HFFc6 (cell line): ENCODE measurements around the gene RCOR2. TPM values are rescaled to one million over a fixed set of nuclear protein-coding genes. Genes with fewer than 3 reads are reported as not detected.

Experiments
- DNase-seq: peaks from one replicate; pipeline ENCODE4 v3.0.0-alpha.2; 2018
- H3K27ac Mint-ChIP-seq: 2 replicates; pipeline ENCODE4 v1.8.0; 2020; ENCODE audit warnings: mild to moderate bottlenecking, mixed read lengths
- H3K27me3 Mint-ChIP-seq: 2 replicates; pipeline ENCODE4 v1.8.0; 2021; ENCODE audit warnings: mild to moderate bottlenecking, moderate library complexity, mixed read lengths; ENCODE audit not compliant: insufficient read depth
- H3K36me3 Mint-ChIP-seq: 2 replicates; pipeline ENCODE4 v1.8.0; 2021; ENCODE audit warnings: low read depth, mixed read lengths
- H3K4me1 Mint-ChIP-seq: 2 replicates; pipeline ENCODE4 v1.8.0; 2020; ENCODE audit warnings: low read depth, mixed read lengths
- H3K4me3 Mint-ChIP-seq: 2 replicates; pipeline ENCODE4 v1.8.0; 2020; ENCODE audit warnings: mild to moderate bottlenecking, moderate library complexity, mixed read lengths
- H3K9me3 Mint-ChIP-seq: 2 replicates; pipeline ENCODE4 v1.8.0; 2020; ENCODE audit warnings: mild to moderate bottlenecking, mixed read lengths
- CTCF ChIP-seq: fragments of 200-600 bp; sonication (generic); IDR thresholded peaks from 2 replicates; pipeline ENCODE4 v1.5.0; 2021; ENCODE audit warnings: antibody characterized with exemption, mild to moderate bottlenecking
- total RNA-seq, 6 experiments: library from RNA; stranded (reverse); fragmentation: NEBNext Ultra II Directional; extraction: Animal tissue kit (Norgen Biotek cat#: 25700); gene quantifications; 2 replicates in 1 of 6; 3 replicates in 5 of 6; pipeline ENCODE4 v1.2.3, GENCODE V29; 2021

The RCOR2 gene
- total RNA-seq, 6 experiments from 2014 or later = 0.34 to 0.72 (median 0.41) TPM

GRCh38 chr11:63941901-63942300 lies 24.9 kb upstream of the RCOR2 start:
- Mint-ChIP-seq H3K4me3 (no peak overlapping the region), H3K36me3 (peaks cover 9% of the 10 kb centered on the region; the same call in 1 of the 2 replicates), H3K27me3 (peaks cover 2% of the 10 kb centered on the region), H3K4me1 (peaks cover 54% of the 10 kb centered on the region), H3K9me3 (no peaks in the 10 kb centered on the region), H3K27ac (no peak overlapping the region)
- no peak for TF ChIP-seq CTCF
- DNase-seq = no peak

GRCh38 chr11:63940786-63941185 lies 23.8 kb upstream of the RCOR2 start:
- Mint-ChIP-seq H3K36me3 (peaks cover 9% of the 10 kb centered on the region; the same call in 1 of the 2 replicates), H3K4me1 (peaks cover 53% of the 10 kb centered on the region), H3K27me3 (peaks cover 2% of the 10 kb centered on the region), H3K9me3 (no peaks in the 10 kb centered on the region), H3K27ac (no peak overlapping the region), H3K4me3 (peak overlapping the region; percentile 49)
- TF ChIP-seq CTCF = no peak
- no peak for DNase-seq

DNA sequence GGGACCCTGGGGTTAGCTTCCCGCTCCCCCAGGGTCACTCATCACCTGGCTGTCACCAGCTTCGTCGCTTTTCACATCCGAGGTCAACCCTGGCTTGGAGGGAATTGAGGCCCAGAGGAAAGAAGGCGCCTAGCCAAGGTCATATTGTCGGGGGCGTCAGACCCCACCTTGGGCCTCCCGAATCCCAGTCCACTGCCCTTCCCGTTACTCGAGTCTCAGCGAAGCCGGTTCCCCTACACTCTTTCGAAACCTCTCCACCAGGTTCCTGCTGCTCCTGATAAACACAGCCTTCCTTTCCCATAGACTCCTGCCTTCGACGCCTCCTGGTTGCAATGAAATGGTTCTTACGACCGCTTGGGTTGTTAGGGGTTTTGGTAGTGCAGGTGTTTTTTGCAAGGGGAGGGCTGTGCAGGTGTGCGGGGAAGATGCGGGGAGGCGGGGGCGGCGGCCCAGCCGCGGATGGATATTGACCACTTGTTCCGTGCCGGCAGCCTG lies 22.5 kb upstream of the RCOR2 start:
- peaks cover 9% of the 10 kb centered on the region; the same call in 1 of the 2 replicates for H3K36me3 Mint-ChIP-seq
- DNase-seq = no peak
- H3K4me1 Mint-ChIP-seq = peaks cover 40% of the 10 kb centered on the region
- H3K27me3 Mint-ChIP-seq = peaks cover under 1% of the 10 kb centered on the region
- no peaks in the 10 kb centered on the region for H3K9me3 Mint-ChIP-seq
- H3K27ac Mint-ChIP-seq = peak overlapping the region; percentile 74
- peak overlapping the region; percentile 90 for H3K4me3 Mint-ChIP-seq
- TF ChIP-seq CTCF = no peak

GRCh38 chr11:63938479-63939396 lies 21.8 kb upstream of the RCOR2 start, which contains the start of gene NAA40:
TSS of gene NAA40 (plus strand) at chr11:63939002. CDS start at chr11:63939097, 95 bp downstream.
- DNase-seq = peak; percentile 94
- Mint-ChIP-seq H3K4me1 (peaks cover 33% of the 10 kb centered on the region), H3K9me3 (no peaks in the 10 kb centered on the region), H3K27me3 (no peaks in the 10 kb centered on the region; the same call in 1 of the 2 replicates), H3K4me3 (peak within 1 kb of the TSS; percentile 90), H3K27ac (peak within 1 kb of the TSS; percentile 85), H3K36me3 (peaks cover 9% of the 10 kb centered on the region; the same call in 1 of the 2 replicates)
- peak; percentile 9; the same call in 1 of the 2 replicates for TF ChIP-seq CTCF

GRCh38 chr11:63937713-63938478 lies 20.9 kb upstream of the RCOR2 start:
- H3K27me3 Mint-ChIP-seq = no peaks in the 10 kb centered on the region; the same call in 1 of the 2 replicates
- no peak for TF ChIP-seq CTCF
- H3K9me3 Mint-ChIP-seq = no peaks in the 10 kb centered on the region
- H3K4me1 Mint-ChIP-seq = peaks cover 32% of the 10 kb centered on the region
- no peak for DNase-seq
- peak overlapping the region; percentile 85 for H3K27ac Mint-ChIP-seq
- H3K4me3 Mint-ChIP-seq = peak overlapping the region; percentile 88
- H3K36me3 Mint-ChIP-seq = peaks cover 9% of the 10 kb centered on the region; the same call in 1 of the 2 replicates
